LoVo (cell line): Measurements from ENCODE around the gene H2AZ1.
"Not testable (repeated sequence)": the region's sequence is repeated elsewhere in the genome, so short reads cannot be mapped to it uniquely, and the experiment has no call there.

Experiments
- DNase-seq: peaks from one replicate; pipeline ENCODE4 v3.0.0-alpha.2; 2016; ENCODE audit warnings: low spot score

H2AZ1 gene

GRCh38 chr4:99949999-99950912 lies at the start of gene H2AZ1:
Gene H2AZ1 (minus strand): TSS chr4:99950275. CDS start chr4:99950170, 105 bp downstream.
- DNase-seq, result peak; percentile 97

- DNase-seq, result peak; percentile 10
Observed at GRCh38 chr4:99998062-99998867, 48.2 kb upstream of the H2AZ1 start.

GRCh38 chr4:99991741-99992140 lies 41.7 kb upstream of the H2AZ1 start:
- no peak for DNase-seq

GRCh38 chr4:99987681-99988080 lies 37.6 kb upstream of the H2AZ1 start:
- no peak for DNase-seq

- DNase-seq, result no peak
Observed at GRCh38 chr4:99986792-99987191, 36.7 kb upstream of the H2AZ1 start.

GRCh38 chr4:99983289-99983943 lies 33.3 kb upstream of the H2AZ1 start:
- DNase-seq, result no peak

GRCh38 chr4:99979872-99980271 lies 29.8 kb upstream of the H2AZ1 start:
- no peak for DNase-seq

- DNase-seq, result no peak
Observed at GRCh38 chr4:99971453-99972111, 21.5 kb upstream of the H2AZ1 start.

- DNase-seq, result no peak
Observed at GRCh38 chr4:99968330-99968729, 18.3 kb upstream of the H2AZ1 start.

GRCh38 chr4:99966692-99967091 lies 16.6 kb upstream of the H2AZ1 start:
- DNase-seq, result no peak

GRCh38 chr4:99965674-99966350 lies 15.7 kb upstream of the H2AZ1 start:
- DNase-seq, result no peak

GRCh38 chr4:99965173-99965572 lies 15.1 kb upstream of the H2AZ1 start:
- DNase-seq, result no peak

GRCh38 chr4:99961711-99962110 lies 11.6 kb upstream of the H2AZ1 start:
- DNase-seq, result no peak

- DNase-seq, result no peak
Observed at GRCh38 chr4:99960648-99961047, 10.6 kb upstream of the H2AZ1 start.

- not testable (repeated sequence) for DNase-seq
Observed at GRCh38 chr4:99958207-99958606, 8.1 kb upstream of the H2AZ1 start.

GRCh38 chr4:99950913-99951254 lies 809 bp upstream of the H2AZ1 start:
- no peak for DNase-seq

GRCh38 chr4:99949034-99949998 lies 759 bp downstream of the H2AZ1 start:
- peak; percentile 93 for DNase-seq

- DNase-seq, result no peak
Observed at GRCh38 chr4:99947608-99948007, 2.5 kb downstream of the H2AZ1 start.

- DNase-seq, result no peak
Observed at GRCh38 chr4:99947190-99947578, 2.9 kb downstream of the H2AZ1 start.
